Body of pancreas (tissue), 4 donors: ENCODE results near the gene TMEM130. TPM values are rescaled to one million over a fixed set of nuclear protein-coding genes. Genes with fewer than 3 reads are reported as not detected.

Experiments used
- ATAC-seq: fragments of 150-250 bp; one replicate; pipeline ENCODE4 v1.9.1; 2016
- DNase-seq, 4 donors: peaks; one replicate each; pipeline ENCODE4 v3.0.0-alpha.2; 2019
- H3K27ac ChIP-seq, 4 donors: fragments of 200-600 bp; sonication (generic); 1 replicate in 3 of 4; 2 replicates in 1 of 4; pipeline versions ENCODE4 v1.5.1 to v1.6.1; 2016 to 2019; ENCODE audit warnings: mild to moderate bottlenecking in 1 of 4, mixed read lengths in 1 of 4, moderate library complexity in 1 of 4
- H3K27me3 ChIP-seq, 2 donors: fragments of 200-600 bp; sonication (generic); one replicate each; pipeline ENCODE4 v1.6.0; 2016; ENCODE audit warnings: mild to moderate bottlenecking in 1 of 2
- H3K36me3 ChIP-seq, 2 donors: fragments of 200-600 bp; sonication (generic); replicated peaks in 1 of 2; 2 replicates each; pipeline ENCODE4 v1.5.1; 2016; ENCODE audit warnings: low read depth in 2 of 2; ENCODE audit not compliant: insufficient read depth in 1 of 2
- H3K4me1 ChIP-seq: fragments of 200-600 bp; sonication (generic); one replicate; pipeline ENCODE4 v1.6.0; 2016
- H3K4me3 ChIP-seq, 2 donors: fragments of 200-600 bp; sonication (generic); 1 replicate in 1 of 2; 2 replicates in 1 of 2; pipeline ENCODE4 v1.5.1; 2016 to 2019
- H3K9me3 ChIP-seq, 3 donors: fragments of 200-600 bp; sonication (generic); 1 replicate in 2 of 3; 2 replicates in 1 of 3; pipeline ENCODE4 v1.5.1; 2016
- POLR2A ChIP-seq, 3 donors: fragments of 450-650 bp; IDR thresholded peaks; one replicate each; pipeline ENCODE4 v1.6.1; 2016; ENCODE audit warnings: antibody characterized with exemption in 3 of 3, mild to moderate bottlenecking in 2 of 3
- WGBS, 2 donors: methylation state at CpG; one replicate each; pipeline ENCODE4 v1.1.5; 2017; 5-methylcytosine and 5-hydroxymethylcytosine counted together
- intact Hi-C: fragments of 100-400 bp; cut with DNase I; formaldehyde crosslinking; loops from one replicate; pipeline ENCODE4 v1.15.1; 2023
- microRNA-seq, 2 donors: library from miRNA; unstranded; fragments of <30 nt; microRNA quantifications; one replicate each; pipeline ENCODE4, GENCODE V29; 2016; ENCODE audit warnings: borderline number of aligned reads in 2 of 2, borderline replicate concordance in 2 of 2
- small RNA-seq: library from RNA; depleted of rRNA; stranded (forward); fragments of <200 nt; gene quantifications from one replicate; pipeline ENCODE3, GENCODE V24; 2016
- total RNA-seq, 2 donors: library from RNA; depleted of rRNA; stranded (reverse); fragments of >200 nt; gene quantifications; one replicate each; pipeline ENCODE4 v1.1.0, GENCODE V29; 2016
- TF ChIP-seq, protein P1 (sequence below), 7 experiments: fragments of 450-650 bp in 4 of 7; fragments of 200-600 bp in 3 of 7; sonication (generic) in 3 of 7; IDR thresholded peaks; one replicate each; pipeline ENCODE4 v1.5.1; 2016 to 2019; ENCODE audit warnings: antibody characterized with exemption in 7 of 7

The TMEM130 gene
- total RNA-seq, 2 donors from 2014 or later, result 0.52 to 0.66 TPM

DNA sequence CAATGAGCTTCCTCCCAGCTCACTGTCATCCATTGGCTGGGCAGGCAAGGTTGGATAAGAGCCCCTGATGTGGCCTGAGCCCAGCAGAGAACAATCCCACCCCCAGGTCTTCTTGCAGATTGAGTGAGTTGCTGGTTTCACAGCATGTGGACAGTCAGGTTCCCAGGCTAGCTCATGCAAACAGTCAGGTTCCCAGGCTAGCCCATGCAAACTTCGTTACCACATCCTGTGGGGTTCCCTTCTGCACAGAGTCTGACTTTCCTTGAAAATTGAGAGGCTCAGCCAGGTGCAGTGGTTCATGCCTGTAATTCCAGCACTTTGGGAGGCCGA lies 67.1 kb downstream of the TMEM130 start:
- Histone ChIP-seq H3K9me3 (peaks cover 0 to 13% (median 0%) of the 10 kb centered on the region in 3 donors), H3K4me3 (no peak overlapping the region), H3K27me3 (no peaks in the 10 kb centered on the region), H3K36me3 (no peaks in the 10 kb centered on the region), H3K27ac (no peak overlapping the region), H3K4me1 (no peaks in the 10 kb centered on the region)
- WGBS, 2 donors, result 70 to 90% methylated on average over 1 to 2 of the region's 2 CpGs
- no peak for TF ChIP-seq POLR2A (IDR thresholded peaks at IDR 0.05)
- TF ChIP-seq, protein P1, sequence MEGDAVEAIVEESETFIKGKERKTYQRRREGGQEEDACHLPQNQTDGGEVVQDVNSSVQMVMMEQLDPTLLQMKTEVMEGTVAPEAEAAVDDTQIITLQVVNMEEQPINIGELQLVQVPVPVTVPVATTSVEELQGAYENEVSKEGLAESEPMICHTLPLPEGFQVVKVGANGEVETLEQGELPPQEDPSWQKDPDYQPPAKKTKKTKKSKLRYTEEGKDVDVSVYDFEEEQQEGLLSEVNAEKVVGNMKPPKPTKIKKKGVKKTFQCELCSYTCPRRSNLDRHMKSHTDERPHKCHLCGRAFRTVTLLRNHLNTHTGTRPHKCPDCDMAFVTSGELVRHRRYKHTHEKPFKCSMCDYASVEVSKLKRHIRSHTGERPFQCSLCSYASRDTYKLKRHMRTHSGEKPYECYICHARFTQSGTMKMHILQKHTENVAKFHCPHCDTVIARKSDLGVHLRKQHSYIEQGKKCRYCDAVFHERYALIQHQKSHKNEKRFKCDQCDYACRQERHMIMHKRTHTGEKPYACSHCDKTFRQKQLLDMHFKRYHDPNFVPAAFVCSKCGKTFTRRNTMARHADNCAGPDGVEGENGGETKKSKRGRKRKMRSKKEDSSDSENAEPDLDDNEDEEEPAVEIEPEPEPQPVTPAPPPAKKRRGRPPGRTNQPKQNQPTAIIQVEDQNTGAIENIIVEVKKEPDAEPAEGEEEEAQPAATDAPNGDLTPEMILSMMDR (IDR thresholded peaks at IDR 0.05), result no peak
- intact Hi-C loops, result loop anchor here (5.0 kb wide), 1 partner anchor 210 kb away; no protein-coding TSS in a partner anchor
- DNase-seq, result no peak
- ATAC-seq, result no peak

DNA sequence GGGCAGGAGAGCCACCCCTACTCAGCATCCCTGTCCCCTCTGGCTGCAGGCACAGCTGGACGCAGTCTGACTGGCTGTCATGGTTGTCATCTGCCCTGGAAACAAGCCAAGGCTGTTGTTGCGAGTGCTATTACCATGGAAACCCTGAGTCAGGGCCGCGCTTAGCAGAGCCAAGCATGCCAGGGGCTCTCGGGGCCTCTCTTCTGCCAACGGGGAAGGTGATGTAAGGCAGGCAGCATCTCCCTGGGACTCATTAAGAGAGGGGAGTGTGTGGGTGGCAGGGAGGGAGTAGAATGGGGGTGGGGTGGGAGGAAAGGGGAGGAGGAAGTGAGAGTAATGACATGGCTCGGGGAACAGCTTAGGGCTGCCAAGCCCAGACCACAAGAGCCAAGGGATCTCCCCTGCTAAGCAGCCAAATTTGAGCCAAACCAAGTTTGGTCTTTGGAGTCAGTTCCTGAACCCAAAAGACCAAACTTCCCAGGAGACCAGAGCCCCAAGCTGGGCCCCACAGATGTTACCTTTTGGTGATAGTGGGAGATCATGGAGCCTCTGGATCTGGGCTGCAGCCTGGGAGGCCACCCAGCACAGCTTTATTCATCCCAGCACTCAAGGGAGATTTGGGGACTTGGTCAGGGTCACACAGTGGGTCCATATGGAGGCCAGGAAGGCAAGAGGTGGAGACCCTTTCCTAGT lies 67.6 kb downstream of the TMEM130 start:
- 20 to 35% methylated on average over 2 to 7 of the region's 7 CpGs for WGBS, 2 donors
- intact Hi-C loops, result loop anchor here (5.0 kb wide), 1 partner anchor 210 kb away; no protein-coding TSS in a partner anchor

DNA sequence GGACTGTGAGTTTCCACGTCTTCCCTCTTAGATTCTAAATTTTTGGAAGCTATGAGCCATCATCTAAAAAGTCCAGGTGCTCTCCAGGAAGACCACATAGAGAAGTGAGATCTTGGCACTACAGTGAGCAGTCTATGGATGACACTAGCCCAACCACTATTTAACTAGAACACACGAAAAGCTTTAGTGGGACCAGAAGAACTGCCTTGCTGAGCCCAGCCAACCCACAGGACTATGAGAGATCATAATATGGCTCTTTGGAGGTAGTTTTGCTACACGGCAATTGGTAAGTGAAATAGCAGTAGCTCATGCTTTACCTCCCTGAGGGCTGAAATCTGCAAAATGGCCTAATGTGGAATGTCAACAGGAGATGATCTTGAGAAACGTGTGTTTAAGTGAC lies 68.8 kb downstream of the TMEM130 start:
- 62 to 80% methylated on average over 4 of the region's 4 CpGs for WGBS, 2 donors
- TF ChIP-seq POLR2A (IDR thresholded peaks at IDR 0.05), result no peak
- TF ChIP-seq, protein P1 (IDR thresholded peaks at IDR 0.05), result no peak
- H3K9me3 ChIP-seq, result peaks cover 0 to 13% (median 0%) of the 10 kb centered on the region in 3 donors
- ATAC-seq, result no peak
- no peak for DNase-seq
- no peak overlapping the region for H3K4me3 ChIP-seq
- H3K36me3 ChIP-seq, result no peaks in the 10 kb centered on the region
- intact Hi-C loops, result loop anchor here (5.0 kb wide), 1 partner anchor 209 kb away; no protein-coding TSS in a partner anchor
- no peaks in the 10 kb centered on the region for H3K4me1 ChIP-seq
- H3K27me3 ChIP-seq, result no peaks in the 10 kb centered on the region
- H3K27ac ChIP-seq, result no peak overlapping the region

More for the DNA sequence above, 67.6 kb downstream of the TMEM130 start:
- peak in 3 of 4 donors; percentile 17 to 48 (median 20) for DNase-seq
- no peaks in the 10 kb centered on the region for H3K36me3 ChIP-seq
- H3K27ac ChIP-seq, result no peak overlapping the region
- no peaks in the 10 kb centered on the region for H3K27me3 ChIP-seq
- TF ChIP-seq POLR2A (IDR thresholded peaks at IDR 0.05), result no peak
- TF ChIP-seq, protein P1 (IDR thresholded peaks at IDR 0.05), result no peak
- H3K4me3 ChIP-seq, result no peak overlapping the region
- no peaks in the 10 kb centered on the region for H3K4me1 ChIP-seq
- peaks cover 0 to 13% (median 0%) of the 10 kb centered on the region in 3 donors for H3K9me3 ChIP-seq
- no peak for ATAC-seq

DNA sequence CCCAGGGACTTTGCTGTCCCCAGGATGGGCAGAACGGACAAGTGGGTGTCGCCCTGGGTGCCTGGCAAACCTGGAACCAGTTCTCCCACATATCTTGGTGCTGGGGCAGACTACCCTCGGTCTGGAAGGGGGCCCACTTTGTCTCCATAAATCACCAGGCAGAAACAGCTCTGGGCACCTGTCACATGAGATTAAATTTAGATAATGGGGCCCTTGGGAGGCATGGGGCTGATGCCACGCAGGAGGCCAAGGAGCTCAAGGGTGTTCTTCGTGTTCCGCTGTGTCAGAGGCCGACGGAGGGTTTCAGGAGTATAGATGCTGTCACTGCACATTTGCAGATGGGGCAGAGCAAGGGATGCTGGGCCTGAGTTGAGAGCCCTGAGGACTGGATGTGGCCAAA lies 72.7 kb downstream of the TMEM130 start:
- ATAC-seq (no peak), DNase-seq (peak in 2 of 4 donors; percentile 7 to 18)
- Histone ChIP-seq H3K27me3 (no peaks in the 10 kb centered on the region), H3K4me1 (no peaks in the 10 kb centered on the region), H3K4me3 (no peak overlapping the region), H3K9me3 (peaks cover 0 to 13% (median 0%) of the 10 kb centered on the region in 3 donors), H3K27ac (no peak overlapping the region), H3K36me3 (no peaks in the 10 kb centered on the region)
- intact Hi-C loops, result no loop called here
- TF ChIP-seq, protein P1 (IDR thresholded peaks at IDR 0.05), result no peak
- TF ChIP-seq POLR2A (IDR thresholded peaks at IDR 0.05), result no peak
- 53 to 70% methylated on average over 6 to 8 of the region's 8 CpGs for WGBS, 2 donors

Small RNA genes within 50 kb of the gene (microRNA-seq; reads per million reads assigned to microRNA genes)
- 3.1 to 3.3 reads per million in 2 donors for gene MIR3609

Small RNA genes within 50 kb of the gene (small RNA-seq; reads per million reads assigned to genes)
- 4.3 reads per million, percentile 85 among the genes with 10 or more reads in this experiment for gene MIR3609

Other genes with a start within 250 kb of the TMEM130 start
- gene TRRAP, start 8.5 kb upstream of the TMEM130 start, total RNA-seq, result 10 to 100 TPM; 21.1 to 25.2 TPM